RWPE2 (cell line): ENCODE data around the gene CALD1.

Source experiments
- ATAC-seq: fragments of 200-7000 bp; cut with Tn5 transposase; 3 replicates; pipeline ENCODE4 v1.9.1; 2021; ENCODE audit warnings: low read depth
- DNase-seq: peaks from one replicate; pipeline ENCODE4 v3.0.0-alpha.2; 2020; ENCODE audit warnings: low spot score
- H3K27ac ChIP-seq: fragments of 450-650 bp; 2 replicates; pipeline ENCODE4 v1.5.1; 2017; ENCODE audit warnings: mild to moderate bottlenecking; ENCODE audit not compliant: poor library complexity, severe bottlenecking
- H3K27me3 ChIP-seq: fragments of 250-450 bp; sonication (Bioruptor Pico); 2 replicates; pipeline ENCODE4 v1.5.1; 2021; ENCODE audit warnings: mild to moderate bottlenecking, moderate library complexity; ENCODE audit not compliant: insufficient read depth, poor library complexity, severe bottlenecking
- H3K36me3 ChIP-seq: fragments of 250-450 bp; sonication (Bioruptor Pico); 2 replicates; pipeline ENCODE4 v1.5.1; 2020; ENCODE audit warnings: low read depth, mild to moderate bottlenecking, moderate library complexity
- H3K4me1 ChIP-seq: fragments of 250-450 bp; sonication (Bioruptor Pico); 2 replicates; pipeline ENCODE4 v1.5.1; 2021; ENCODE audit warnings: mild to moderate bottlenecking, moderate library complexity; ENCODE audit not compliant: insufficient read depth, poor library complexity, severe bottlenecking
- H3K4me3 ChIP-seq: fragments of 250-450 bp; sonication (Bioruptor Pico); 2 replicates; pipeline ENCODE4 v1.5.1; 2021; ENCODE audit warnings: mild to moderate bottlenecking, moderate library complexity; ENCODE audit not compliant: severe bottlenecking
- H3K9me3 ChIP-seq: fragments of 250-450 bp; sonication (Bioruptor Pico); 2 replicates; pipeline ENCODE4 v1.5.1; 2021; ENCODE audit warnings: mild to moderate bottlenecking, moderate library complexity; ENCODE audit not compliant: severe bottlenecking
- TF ChIP-seq, protein P1 (sequence below): fragments of 450-650 bp; IDR thresholded peaks from one replicate; pipeline ENCODE4 v1.5.1; 2017; ENCODE audit warnings: mild to moderate bottlenecking, moderate library complexity; ENCODE audit not compliant: poor library complexity, severe bottlenecking

Gene CALD1

DNA sequence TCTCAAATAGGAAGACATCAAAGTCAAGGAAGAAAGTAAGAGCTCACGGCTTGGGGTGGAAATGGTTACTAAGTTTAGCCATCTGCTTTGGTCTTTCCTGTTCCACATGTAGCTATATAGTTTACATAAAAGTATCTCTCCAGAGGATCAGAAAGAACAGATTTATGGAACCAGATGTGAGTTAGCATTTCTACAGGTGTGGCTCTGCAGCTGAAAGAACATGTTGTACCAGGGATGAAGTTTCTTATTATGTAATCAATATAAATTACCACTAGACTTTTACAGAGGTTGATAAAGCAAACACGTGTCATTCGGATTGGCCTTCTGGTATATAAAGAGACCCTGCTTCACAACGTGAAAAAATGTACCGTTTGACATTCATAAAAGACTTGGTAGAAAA lies 19.9 kb downstream of the CALD1 start:
- no peak for DNase-seq
- Histone ChIP-seq H3K9me3 (no peaks in the 10 kb centered on the region), H3K36me3 (peaks cover 30% of the 10 kb centered on the region; the same call in 1 of the 2 replicates), H3K27ac (peak overlapping the region; percentile 48), H3K4me1 (peaks cover 34% of the 10 kb centered on the region), H3K27me3 (no peaks in the 10 kb centered on the region), H3K4me3 (no peak overlapping the region)
- TF ChIP-seq, protein P1, sequence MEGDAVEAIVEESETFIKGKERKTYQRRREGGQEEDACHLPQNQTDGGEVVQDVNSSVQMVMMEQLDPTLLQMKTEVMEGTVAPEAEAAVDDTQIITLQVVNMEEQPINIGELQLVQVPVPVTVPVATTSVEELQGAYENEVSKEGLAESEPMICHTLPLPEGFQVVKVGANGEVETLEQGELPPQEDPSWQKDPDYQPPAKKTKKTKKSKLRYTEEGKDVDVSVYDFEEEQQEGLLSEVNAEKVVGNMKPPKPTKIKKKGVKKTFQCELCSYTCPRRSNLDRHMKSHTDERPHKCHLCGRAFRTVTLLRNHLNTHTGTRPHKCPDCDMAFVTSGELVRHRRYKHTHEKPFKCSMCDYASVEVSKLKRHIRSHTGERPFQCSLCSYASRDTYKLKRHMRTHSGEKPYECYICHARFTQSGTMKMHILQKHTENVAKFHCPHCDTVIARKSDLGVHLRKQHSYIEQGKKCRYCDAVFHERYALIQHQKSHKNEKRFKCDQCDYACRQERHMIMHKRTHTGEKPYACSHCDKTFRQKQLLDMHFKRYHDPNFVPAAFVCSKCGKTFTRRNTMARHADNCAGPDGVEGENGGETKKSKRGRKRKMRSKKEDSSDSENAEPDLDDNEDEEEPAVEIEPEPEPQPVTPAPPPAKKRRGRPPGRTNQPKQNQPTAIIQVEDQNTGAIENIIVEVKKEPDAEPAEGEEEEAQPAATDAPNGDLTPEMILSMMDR: no peak
- ATAC-seq: peak; percentile 40; the same call in 2 of the 3 replicates

- no peak overlapping the region for H3K4me3 ChIP-seq
- H3K9me3 ChIP-seq: no peaks in the 10 kb centered on the region
- TF ChIP-seq, protein P1: no peak
- H3K4me1 ChIP-seq: peaks cover 42% of the 10 kb centered on the region
- H3K27me3 ChIP-seq: no peaks in the 10 kb centered on the region
- no peak for ATAC-seq
- H3K36me3 ChIP-seq: peaks cover 26% of the 10 kb centered on the region; the same call in 1 of the 2 replicates
- H3K27ac ChIP-seq: peak overlapping the region; percentile 65
- DNase-seq: no peak
Observed at GRCh38 chr7:134802762-134803161, 23.3 kb downstream of the CALD1 start.

DNA sequence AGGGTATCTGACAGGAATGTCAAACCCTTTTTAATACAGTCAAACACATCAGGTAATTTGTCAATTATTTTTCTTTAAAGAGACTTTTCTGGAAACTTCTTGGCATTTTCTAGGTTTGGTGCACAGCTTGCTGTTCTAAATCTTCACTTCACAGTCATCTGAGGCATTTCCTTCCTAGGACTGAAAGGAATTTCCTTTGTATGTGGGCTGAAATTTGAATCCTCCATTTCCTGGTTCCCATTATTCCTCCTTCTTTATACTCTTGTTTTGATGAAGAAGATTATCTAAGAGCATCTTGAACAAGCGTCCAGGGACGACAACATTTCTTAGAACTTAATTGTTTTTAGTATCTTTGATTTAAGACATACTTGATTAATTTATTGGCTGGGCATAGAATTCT lies 24.9 kb downstream of the CALD1 start:
- H3K9me3 ChIP-seq: no peaks in the 10 kb centered on the region
- DNase-seq: no peak
- no peaks in the 10 kb centered on the region for H3K27me3 ChIP-seq
- TF ChIP-seq, protein P1: no peak
- peaks cover 14% of the 10 kb centered on the region; the same call in 1 of the 2 replicates for H3K36me3 ChIP-seq
- ATAC-seq: peak; percentile 74
- peak overlapping the region; percentile 65 for H3K27ac ChIP-seq
- H3K4me3 ChIP-seq: no peak overlapping the region
- peaks cover 27% of the 10 kb centered on the region for H3K4me1 ChIP-seq

GRCh38 chr7:134804854-134805253 lies 25.4 kb downstream of the CALD1 start:
- H3K4me3 ChIP-seq: no peak overlapping the region
- H3K27me3 ChIP-seq: no peaks in the 10 kb centered on the region
- H3K27ac ChIP-seq: peak overlapping the region; percentile 65
- no peak for DNase-seq
- TF ChIP-seq, protein P1: no peak
- ATAC-seq: no peak
- no peaks in the 10 kb centered on the region for H3K9me3 ChIP-seq
- peaks cover 22% of the 10 kb centered on the region for H3K4me1 ChIP-seq
- H3K36me3 ChIP-seq: peaks cover 12% of the 10 kb centered on the region

DNA sequence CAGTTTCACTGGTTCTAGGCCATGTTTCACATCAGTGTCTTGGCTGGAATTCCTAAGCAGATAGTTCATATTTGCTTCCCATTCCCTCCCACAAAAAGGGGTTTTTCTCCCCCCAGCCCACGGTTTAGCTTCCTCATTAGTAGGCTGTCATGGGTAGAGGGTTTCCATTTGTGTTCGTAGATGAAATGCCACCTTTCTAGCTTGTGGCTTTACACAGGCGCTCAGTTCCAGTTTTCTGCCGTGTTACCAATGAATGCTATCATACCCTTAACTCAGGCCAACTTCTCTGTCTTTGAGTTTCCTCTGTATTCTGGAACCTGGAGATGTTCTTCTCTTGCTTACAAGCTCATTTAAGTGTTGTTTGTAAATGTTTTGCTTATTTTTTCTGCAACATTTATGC lies 26.8 kb downstream of the CALD1 start:
- Histone ChIP-seq H3K27me3 (no peaks in the 10 kb centered on the region), H3K9me3 (no peaks in the 10 kb centered on the region), H3K27ac (no peak overlapping the region), H3K36me3 (peaks cover 12% of the 10 kb centered on the region), H3K4me1 (peaks cover 15% of the 10 kb centered on the region), H3K4me3 (no peak overlapping the region)
- ATAC-seq (no peak), DNase-seq (no peak)
- TF ChIP-seq, protein P1: no peak
